MCF 10A (cell line): ENCODE results near the gene HNRNPM. TPM values are rescaled to one million over a fixed set of nuclear protein-coding genes. Genes with fewer than 3 reads are reported as not detected.
A peak's percentile ranks its signal among the peaks of the same experiment; 100 is the strongest.

Source experiments
- BruUV-seq: library from RNA; stranded (reverse); fragments of 400-500 nt; replicated peaks from 2 replicates; lab custom pipeline; 2021; lab: Mats Ljungman, UMichigan
- CTCF ChIA-PET: fragments of 300-600 bp; sonication (Branson Sonifier 250); formaldehyde crosslinking; extraction: SDS; loops from one replicate; lab custom pipeline; 2021; ENCODE audit warnings: antibody characterized with exemption, inconsistent platforms; lab: Yijun Ruan, JAX
- POLR2A ChIA-PET: fragments of 300-600, 350-650 bp; sonication (Branson Sonifier 250); formaldehyde crosslinking; extraction: SDS; loops from one replicate; lab custom pipeline; 2020; ENCODE audit warnings: antibody characterized with exemption, inconsistent platforms; lab: Yijun Ruan, JAX
- DNase-seq: peaks from one replicate; pipeline ENCODE4 v3.0.0-alpha.2; 2018; ENCODE audit not compliant: unreplicated experiment
- H3K27ac Mint-ChIP-seq: one replicate; pipeline ENCODE4 v1.8.0; 2022; ENCODE audit warnings: mild to moderate bottlenecking, low read depth, mixed read lengths; ENCODE audit not compliant: unreplicated experiment
- H3K27me3 Mint-ChIP-seq: one replicate; pipeline ENCODE4 v1.8.0; 2022; ENCODE audit warnings: mixed read lengths; ENCODE audit not compliant: insufficient read depth, unreplicated experiment
- H3K36me3 Mint-ChIP-seq: one replicate; pipeline ENCODE4 v1.8.0; 2022; ENCODE audit warnings: mild to moderate bottlenecking, moderate library complexity, mixed read lengths; ENCODE audit not compliant: insufficient read depth, unreplicated experiment
- H3K4me1 Mint-ChIP-seq: one replicate; pipeline ENCODE4 v1.8.0; 2022; ENCODE audit warnings: mixed read lengths; ENCODE audit not compliant: insufficient read depth, unreplicated experiment
- H3K4me3 Mint-ChIP-seq: one replicate; pipeline ENCODE4 v1.8.0; 2022; ENCODE audit warnings: mild to moderate bottlenecking, moderate library complexity, mixed read lengths; ENCODE audit not compliant: unreplicated experiment
- H3K9me3 Mint-ChIP-seq: one replicate; pipeline ENCODE4 v1.8.0; 2022; ENCODE audit warnings: mixed read lengths; ENCODE audit not compliant: unreplicated experiment
- intact Hi-C: fragments of 100-400 bp; cut with micrococcal nuclease; formaldehyde crosslinking; loops from 2 replicates; pipeline ENCODE4 v1.14.1; 2022
- total RNA-seq: library from RNA; stranded (reverse); gene quantifications from 2 replicates; pipeline ENCODE4 v1.2.3, GENCODE V29; 2022
- TF ChIP-seq, protein P1 (sequence below): fragments of 200-600 bp; IDR thresholded peaks from one replicate; pipeline ENCODE4 v1.8.0; 2022; ENCODE audit warnings: antibody characterized with exemption, mild to moderate bottlenecking; ENCODE audit not compliant: unreplicated experiment

The HNRNPM gene
- total RNA-seq, 1 experiment from 2014 or later: 161 TPM

DNA sequence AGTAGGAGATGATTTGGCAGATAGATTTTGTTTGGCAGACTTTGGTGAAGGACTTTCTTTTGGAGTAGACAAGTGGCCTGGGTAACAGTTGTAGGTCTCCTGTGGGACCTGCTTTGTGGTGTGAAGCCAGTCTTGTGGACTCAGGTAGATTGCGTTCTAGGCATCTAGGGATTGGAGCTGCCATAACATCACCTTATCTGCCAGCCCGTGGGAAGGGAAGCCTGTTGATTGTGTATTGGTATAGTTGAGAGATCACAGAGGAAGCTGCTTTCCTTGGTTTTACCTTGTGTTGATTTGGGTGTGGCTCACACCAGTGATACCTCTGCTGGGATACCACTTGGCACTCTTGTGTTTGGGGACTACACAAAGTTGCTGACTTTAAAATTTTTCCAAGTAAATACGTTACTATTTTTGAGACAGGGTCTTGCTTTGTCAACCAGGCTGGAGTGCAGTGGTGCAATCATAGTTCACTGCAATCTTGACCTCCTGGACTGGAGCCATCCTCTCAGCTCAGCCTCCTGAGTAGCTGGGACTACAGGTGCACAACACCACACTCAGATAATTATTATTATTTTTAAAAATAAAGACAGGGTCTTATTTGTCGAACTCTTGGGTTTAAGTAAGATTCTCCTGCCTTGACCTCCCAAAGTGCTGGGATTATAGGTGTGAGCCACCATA, 7.8 kb downstream of the HNRNPM start:
- no TSS peak for BruUV-seq
- intact Hi-C loops: loop anchor here (10.0 kb wide), 1 partner anchor 98 kb away; no protein-coding TSS in a partner anchor
- POLR2A ChIA-PET: interaction anchor here (0.7 to 1.1 kb wide), 2 partner anchors 17 to 29 kb away, joined by 3 to 4 read pairs; no protein-coding TSS in a partner anchor

DNA sequence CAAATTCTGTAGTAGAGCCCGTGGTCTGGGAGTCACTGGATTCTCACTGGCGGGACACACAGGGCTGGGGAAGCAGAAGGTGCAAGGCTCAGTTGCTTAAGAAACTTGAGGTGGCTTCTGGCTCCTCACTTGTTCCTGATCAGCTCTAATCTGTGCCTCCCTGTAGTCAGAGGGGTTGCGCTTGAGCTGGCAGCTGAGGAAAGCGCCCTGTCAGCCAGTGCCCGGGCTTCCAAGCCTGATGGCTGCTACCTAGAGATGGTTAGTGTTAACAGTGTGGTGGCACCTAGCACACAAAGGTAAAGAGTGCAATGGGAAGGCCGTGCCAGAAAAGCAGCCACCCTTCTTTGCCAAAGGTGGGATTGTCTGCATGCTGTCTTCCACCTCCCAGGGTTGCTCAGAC, 8.8 kb downstream of the HNRNPM start:
- peaks cover 33% of the 10 kb centered on the region for H3K4me1 Mint-ChIP-seq
- DNase-seq: no peak
- H3K27ac Mint-ChIP-seq: peak overlapping the region; percentile 49
- no TSS peak for BruUV-seq
- no peak overlapping the region for H3K4me3 Mint-ChIP-seq
- H3K9me3 Mint-ChIP-seq: no peaks in the 10 kb centered on the region
- H3K36me3 Mint-ChIP-seq: peaks cover 60% of the 10 kb centered on the region
- no peaks in the 10 kb centered on the region for H3K27me3 Mint-ChIP-seq
- intact Hi-C loops: loop anchor here (10.0 kb wide), 1 partner anchor 99 kb away; no protein-coding TSS in a partner anchor
- CTCF ChIA-PET: interaction anchor here (0.7 kb wide), 2 partner anchors 26 to 90 kb away, joined by 3 read pairs; partner anchors contain the start of gene ANGPTL4
- TF ChIP-seq, protein P1, sequence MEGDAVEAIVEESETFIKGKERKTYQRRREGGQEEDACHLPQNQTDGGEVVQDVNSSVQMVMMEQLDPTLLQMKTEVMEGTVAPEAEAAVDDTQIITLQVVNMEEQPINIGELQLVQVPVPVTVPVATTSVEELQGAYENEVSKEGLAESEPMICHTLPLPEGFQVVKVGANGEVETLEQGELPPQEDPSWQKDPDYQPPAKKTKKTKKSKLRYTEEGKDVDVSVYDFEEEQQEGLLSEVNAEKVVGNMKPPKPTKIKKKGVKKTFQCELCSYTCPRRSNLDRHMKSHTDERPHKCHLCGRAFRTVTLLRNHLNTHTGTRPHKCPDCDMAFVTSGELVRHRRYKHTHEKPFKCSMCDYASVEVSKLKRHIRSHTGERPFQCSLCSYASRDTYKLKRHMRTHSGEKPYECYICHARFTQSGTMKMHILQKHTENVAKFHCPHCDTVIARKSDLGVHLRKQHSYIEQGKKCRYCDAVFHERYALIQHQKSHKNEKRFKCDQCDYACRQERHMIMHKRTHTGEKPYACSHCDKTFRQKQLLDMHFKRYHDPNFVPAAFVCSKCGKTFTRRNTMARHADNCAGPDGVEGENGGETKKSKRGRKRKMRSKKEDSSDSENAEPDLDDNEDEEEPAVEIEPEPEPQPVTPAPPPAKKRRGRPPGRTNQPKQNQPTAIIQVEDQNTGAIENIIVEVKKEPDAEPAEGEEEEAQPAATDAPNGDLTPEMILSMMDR: no peak
- POLR2A ChIA-PET: interaction anchor here (1.1 kb wide), 1 partner anchor 28 kb away, joined by 4 read pairs; no protein-coding TSS in a partner anchor

More for the DNA sequence above, 7.8 kb downstream of the HNRNPM start:
- TF ChIP-seq, protein P1: no peak
- no peak for DNase-seq
- CTCF ChIA-PET: interaction anchor here (0.7 to 5.2 kb wide), 2 partner anchors 89 to 99 kb away, joined by 3 to 37 read pairs; partner anchors contain the start of gene ANGPTL4
- Mint-ChIP-seq H3K4me3 (no peak overlapping the region), H3K4me1 (peaks cover 35% of the 10 kb centered on the region), H3K27ac (no peak overlapping the region), H3K27me3 (no peaks in the 10 kb centered on the region), H3K36me3 (peaks cover 58% of the 10 kb centered on the region), H3K9me3 (no peaks in the 10 kb centered on the region)

DNA sequence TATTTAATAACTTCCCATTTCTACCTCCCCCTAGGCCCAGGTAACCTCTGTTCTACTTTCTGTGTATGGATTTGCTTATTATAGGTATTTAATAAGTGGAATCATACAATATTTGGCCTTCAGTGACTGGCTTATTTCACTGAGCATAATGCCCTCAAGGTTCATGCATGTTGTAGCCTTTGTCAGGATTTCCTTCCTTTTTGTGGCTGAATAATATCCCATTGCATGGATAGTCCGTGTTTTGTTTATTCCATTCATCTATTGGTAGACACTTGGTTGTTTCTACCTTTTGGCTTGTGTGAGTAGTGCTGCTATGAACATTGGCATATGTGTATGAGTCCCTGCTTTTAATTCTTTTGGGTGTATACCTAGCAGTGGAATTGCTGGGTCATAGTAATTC, 9.4 kb downstream of the HNRNPM start:
- TF ChIP-seq, protein P1: no peak
- POLR2A ChIA-PET: no interaction called here
- intact Hi-C loops: loop anchor here (10.0 kb wide), 1 partner anchor 99 kb away; no protein-coding TSS in a partner anchor
- no peaks in the 10 kb centered on the region for H3K27me3 Mint-ChIP-seq
- H3K9me3 Mint-ChIP-seq: no peaks in the 10 kb centered on the region
- CTCF ChIA-PET: no interaction called here
- H3K36me3 Mint-ChIP-seq: peaks cover 64% of the 10 kb centered on the region
- H3K4me1 Mint-ChIP-seq: peaks cover 33% of the 10 kb centered on the region
- H3K4me3 Mint-ChIP-seq: no peak overlapping the region
- peak overlapping the region; percentile 49 for H3K27ac Mint-ChIP-seq
- BruUV-seq: no TSS peak
- DNase-seq: no peak

DNA sequence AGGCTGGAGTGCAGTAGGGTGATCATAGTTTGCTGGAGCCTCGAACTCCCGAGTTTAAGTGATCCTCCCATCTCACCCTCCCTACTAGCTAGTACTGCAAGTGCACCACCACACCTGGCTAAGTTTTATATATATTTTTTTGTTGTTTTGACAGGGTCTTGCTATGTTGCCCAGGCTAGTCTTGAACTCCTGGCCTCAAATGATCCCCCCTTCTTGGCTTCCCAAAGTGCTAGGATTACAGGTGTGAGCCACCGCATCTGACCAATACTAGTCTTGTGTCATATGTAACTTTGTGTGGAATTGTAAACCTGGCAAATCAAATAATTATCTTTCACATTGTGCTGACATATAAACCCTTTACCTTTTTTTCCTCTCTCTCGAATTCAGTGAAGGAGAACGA, 10.2 kb downstream of the HNRNPM start:
- DNase-seq: no peak
- Mint-ChIP-seq H3K27ac (no peak overlapping the region), H3K36me3 (peaks cover 64% of the 10 kb centered on the region), H3K9me3 (no peaks in the 10 kb centered on the region), H3K4me1 (peaks cover 41% of the 10 kb centered on the region), H3K27me3 (no peaks in the 10 kb centered on the region), H3K4me3 (no peak overlapping the region)
- ChIA-PET POLR2A (no interaction called here), CTCF (no interaction called here)
- no TSS peak for BruUV-seq
- TF ChIP-seq, protein P1: no peak
- intact Hi-C loops: loop anchor here (10.0 kb wide), 1 partner anchor 100 kb away; no protein-coding TSS in a partner anchor
